HCT116 (cell line): ENCODE data around the gene SLC25A10. TPM values are rescaled to one million over a fixed set of nuclear protein-coding genes. Genes with fewer than 3 reads are reported as not detected.

ENCODE experiments used
- ATAC-seq: fragments of 200-7000 bp; cut with Tn5 transposase; 2 replicates; pipeline ENCODE4 v1.9.1; 2020; ENCODE audit warnings: mild to moderate bottlenecking, moderate library complexity
- BruUV-seq: library from RNA; stranded (reverse); fragments of 400-500 nt; replicated peaks from 2 replicates; lab custom pipeline; 2021; lab: Mats Ljungman, UMichigan
- CTCF ChIA-PET: fragments of 300-600 bp; sonication (Branson Sonifier 250); formaldehyde crosslinking; loops from one replicate; lab custom pipeline; 2021; ENCODE audit warnings: antibody characterized with exemption; lab: Charles Lee
- POLR2A ChIA-PET: fragments of 300-600, 350-600 bp; sonication (Branson Sonifier 250); formaldehyde crosslinking; loops from one replicate; lab custom pipeline; 2021; ENCODE audit warnings: antibody characterized with exemption; lab: Charles Lee
- RAD21 ChIA-PET, 2 experiments: fragments of 300-600 bp; sonication (Branson Sonifier 250); formaldehyde crosslinking; loops; one replicate each; lab custom pipeline; 2023; ENCODE audit warnings: low total read pairs in 2 of 2; ENCODE audit not compliant: uncharacterized antibody in 2 of 2, unreplicated experiment in 2 of 2, low non-redundant PET in 1 of 2; lab: Charles Lee
- DNase-seq: peaks from one replicate; pipeline ENCODE4 v3.0.0-alpha.2; 2010; ENCODE audit warnings: low read depth, low spot score
- H2AFZ ChIP-seq: fragments of 200-600 bp; shearing (Covaris generic), sonication (generic); 2 replicates; pipeline ENCODE4 v1.6.1; 2017; ENCODE audit warnings: low read depth, mixed run types, mixed read lengths, antibody characterized with exemption, low read length; ENCODE audit not compliant: poor library complexity, severe bottlenecking
- H3K27ac ChIP-seq: 2 replicates; pipeline ENCODE4 v1.5.1; 2012; ENCODE audit warnings: low read depth, low read length
- H3K27me3 ChIP-seq: fragments of 200-600 bp; sonication (generic); 2 replicates; pipeline ENCODE4 v1.6.1; 2016; ENCODE audit warnings: mixed run types, low read length, mixed read lengths; ENCODE audit not compliant: insufficient read depth
- H3K36me3 ChIP-seq, 2 experiments: fragments of 200-500 bp in 1 of 2; fragments of 200-600 bp in 1 of 2; sonication (Bioruptor generic) in 1 of 2; sonication (generic) in 1 of 2; 2 replicates each; pipeline versions ENCODE4 v1.5.1 to v1.6.1; 2014 to 2016; ENCODE audit warnings: low read length in 2 of 2, inconsistent platforms in 1 of 2, mixed read lengths in 1 of 2, mixed run types in 1 of 2; ENCODE audit not compliant: insufficient read depth in 2 of 2, control insufficient read depth in 1 of 2
- H3K4me1 ChIP-seq, 2 experiments: fragments of 200-600 bp in 1 of 2; sonication (generic) in 1 of 2; 2 replicates each; pipeline versions ENCODE4 v1.5.1 to v1.6.1; 2012 to 2017; ENCODE audit warnings: low read length in 2 of 2, inconsistent platforms in 1 of 2, mild to moderate bottlenecking in 1 of 2, mixed read lengths in 1 of 2, mixed run types in 1 of 2, moderate library complexity in 1 of 2; ENCODE audit not compliant: insufficient read depth in 2 of 2, control insufficient read depth in 1 of 2
- H3K4me2 ChIP-seq: fragments of 200-600 bp; sonication (generic); 2 replicates; pipeline ENCODE4 v1.6.1; 2017; ENCODE audit warnings: mixed run types, low read length, mixed read lengths
- H3K4me3 ChIP-seq, 2 experiments: fragments of 200-600 bp in 1 of 2; sonication (generic) in 1 of 2; replicated peaks in 1 of 2; 2 replicates each; pipeline ENCODE4 v1.5.1; 2011 to 2016; ENCODE audit warnings: low read length in 2 of 2, control low read depth in 1 of 2, low read depth in 1 of 2, mild to moderate bottlenecking in 1 of 2, mixed read lengths in 1 of 2, mixed run types in 1 of 2
- H3K79me2 ChIP-seq: fragments of 200-600 bp; sonication (generic); 2 replicates; pipeline ENCODE4 v1.6.1; 2017; ENCODE audit warnings: mild to moderate bottlenecking, mixed run types, low read length, moderate library complexity, mixed read lengths; ENCODE audit not compliant: insufficient read depth
- H3K9ac ChIP-seq: fragments of 200-600 bp; sonication (generic); 2 replicates; pipeline ENCODE4 v1.6.1; 2016; ENCODE audit warnings: low read length, mixed read lengths
- H3K9me2 ChIP-seq: fragments of 200-600 bp; sonication (generic), shearing (Covaris generic); 2 replicates; pipeline ENCODE4 v1.6.1; 2017; ENCODE audit warnings: mixed run types, mild to moderate bottlenecking, moderate library complexity; ENCODE audit not compliant: insufficient read depth
- H3K9me3 ChIP-seq, 2 experiments: fragments of 200-500 bp in 1 of 2; fragments of 200-600 bp in 1 of 2; sonication (Bioruptor generic) in 1 of 2; sonication (generic) in 1 of 2; 2 replicates each; pipeline ENCODE4 v1.6.1; 2014 to 2017; ENCODE audit warnings: low read length in 2 of 2, mixed read lengths in 2 of 2, inconsistent platforms in 1 of 2, low read depth in 1 of 2, mild to moderate bottlenecking in 1 of 2, mixed run types in 1 of 2, moderate library complexity in 1 of 2; ENCODE audit not compliant: control insufficient read depth in 1 of 2, insufficient read depth in 1 of 2
- H4K20me1 ChIP-seq: fragments of 200-600 bp; sonication (generic), shearing (Covaris generic); 2 replicates; pipeline ENCODE4 v1.6.1; 2017; ENCODE audit warnings: mixed run types, mild to moderate bottlenecking, moderate library complexity; ENCODE audit not compliant: insufficient read depth
- CBX3 ChIP-seq: IDR thresholded peaks from 2 replicates; pipeline ENCODE4 v1.6.1; 2012; ENCODE audit warnings: low read depth
- CTCF ChIP-seq, 3 experiments: fragments of 200-600 bp in 1 of 3; sonication (generic) in 1 of 3; IDR thresholded peaks in 2 of 3; conservative IDR thresholded peaks in 1 of 3; 2 replicates each; pipeline ENCODE4 v1.5.1; 2012 to 2017; ENCODE audit warnings: low read depth in 2 of 3, low read length in 2 of 3, antibody characterized with exemption in 1 of 3, borderline replicate concordance in 1 of 3, control low read depth in 1 of 3, mild to moderate bottlenecking in 1 of 3, mixed read lengths in 1 of 3, mixed run types in 1 of 3, moderate library complexity in 1 of 3; ENCODE audit not compliant: insufficient read depth in 1 of 3
- FOSL1 ChIP-seq: IDR thresholded peaks from 2 replicates; pipeline ENCODE4 v1.6.1; 2012; ENCODE audit warnings: low read depth
- POLR2AphosphoS5 ChIP-seq: IDR thresholded peaks from 2 replicates; pipeline ENCODE4 v1.6.1; 2011; ENCODE audit warnings: mild to moderate bottlenecking, low read depth, low read length, moderate library complexity
- RAD21 ChIP-seq: IDR thresholded peaks from 2 replicates; pipeline ENCODE4 v1.6.1; 2012; ENCODE audit warnings: low read depth, mild to moderate bottlenecking
- intact Hi-C: fragments of 100-400 bp; cut with micrococcal nuclease; formaldehyde crosslinking; loops from 2 replicates; pipeline ENCODE4 v1.10.0; 2022
- total RNA-seq: library from RNA; stranded (reverse); gene quantifications from one replicate; pipeline ENCODE4 v1.2.1, GENCODE V29; 2021; ENCODE audit not compliant: unreplicated experiment

SLC25A10 gene
- total RNA-seq, 1 experiment from 2014 or later = 70.8 TPM

GRCh38 chr17:81691608-81692007 lies 20.5 kb upstream of the SLC25A10 start:
- H3K4me1 ChIP-seq = no peaks in the 10 kb centered on the region; a peak in 1 of 4 replicates
- H3K36me3 ChIP-seq = peaks cover 57 to 96% of the 10 kb centered on the region in 2 experiments; a peak in 3 of 4 replicates

GRCh38 chr17:81693509-81694210 lies 18.4 kb upstream of the SLC25A10 start:
- no peak overlapping the region for H3K4me2 ChIP-seq
- no peaks in the 10 kb centered on the region; a peak in 1 of 4 replicates for H3K4me1 ChIP-seq
- TF ChIP-seq FOSL1 = no peak
- peak in 2 of 3 experiments; percentile 39 to 53; a peak in 4 of 6 replicates for TF ChIP-seq CTCF (IDR thresholded peaks at IDR 0.05 in 2 of 3, conservative IDR thresholded peaks at IDR 0.05 in 1 of 3; ENCODE audit: borderline replicate concordance in 1 of 3, insufficient read depth in 1 of 3, low read depth in 2 of 3, low read length in 2 of 3)
- TF ChIP-seq CBX3 = no peak
- H3K9me3 ChIP-seq = no peaks in the 10 kb centered on the region
- POLR2A ChIA-PET = interaction anchor here (1.4 kb wide), 1 partner anchor 10 kb away, joined by 6 read pairs; the partner anchor contains the start of genes ARL16 and HGS
- RAD21 ChIA-PET = interaction anchor here in 1 of 2 experiments (1.0 kb wide), 1 partner anchor 18 kb away, joined by 3 read pairs; no protein-coding TSS in a partner anchor
- H3K9me2 ChIP-seq = no peaks in the 10 kb centered on the region
- no peak overlapping the region for H3K9ac ChIP-seq
- H3K4me3 ChIP-seq = no peak overlapping the region
- peaks cover 79% of the 10 kb centered on the region; the same call in 1 of the 2 replicates for H3K79me2 ChIP-seq
- H3K36me3 ChIP-seq = peaks cover 54 to 96% of the 10 kb centered on the region in 2 experiments
- DNase-seq (no peak), ATAC-seq (peak; percentile 65)
- no peaks in the 10 kb centered on the region for H3K27me3 ChIP-seq
- intact Hi-C loops = loop anchor here (10.0 kb wide), 1 partner anchor 139 kb away; the partner anchor contains the start of gene FAAP100
- CTCF ChIA-PET = interaction anchor here (1.1 kb wide), 1 partner anchor 18 kb away, joined by 3 read pairs; no protein-coding TSS in a partner anchor
- BruUV-seq = no TSS peak
- H4K20me1 ChIP-seq = no peaks in the 10 kb centered on the region
- no peak overlapping the region for H3K27ac ChIP-seq
- H2AFZ ChIP-seq = no peak overlapping the region

More at GRCh38 chr17:81691608-81692007, 20.5 kb upstream of the SLC25A10 start:
- POLR2A ChIA-PET = no interaction called here
- H3K27me3 ChIP-seq = no peaks in the 10 kb centered on the region
- H4K20me1 ChIP-seq = no peaks in the 10 kb centered on the region
- H3K79me2 ChIP-seq = peaks cover 80% of the 10 kb centered on the region
- no peaks in the 10 kb centered on the region for H3K9me3 ChIP-seq
- no peak overlapping the region for H3K27ac ChIP-seq
- no peak overlapping the region for H3K4me2 ChIP-seq
- no peaks in the 10 kb centered on the region for H3K9me2 ChIP-seq
- CTCF ChIA-PET = no interaction called here
- H3K9ac ChIP-seq = no peak overlapping the region
- H2AFZ ChIP-seq = no peak overlapping the region
- H3K4me3 ChIP-seq = no peak overlapping the region
- TF ChIP-seq RAD21 (no peak), POLR2AphosphoS5 (no peak)
- no TSS peak for BruUV-seq
- ATAC-seq (no peak), DNase-seq (no peak)
- RAD21 ChIA-PET = no interaction called here
- intact Hi-C loops = loop anchor here (10.0 kb wide), 1 partner anchor 137 kb away; the partner anchor contains the start of gene FAAP100
